ENCODE measurements around the gene SLC22A12.

DNA sequence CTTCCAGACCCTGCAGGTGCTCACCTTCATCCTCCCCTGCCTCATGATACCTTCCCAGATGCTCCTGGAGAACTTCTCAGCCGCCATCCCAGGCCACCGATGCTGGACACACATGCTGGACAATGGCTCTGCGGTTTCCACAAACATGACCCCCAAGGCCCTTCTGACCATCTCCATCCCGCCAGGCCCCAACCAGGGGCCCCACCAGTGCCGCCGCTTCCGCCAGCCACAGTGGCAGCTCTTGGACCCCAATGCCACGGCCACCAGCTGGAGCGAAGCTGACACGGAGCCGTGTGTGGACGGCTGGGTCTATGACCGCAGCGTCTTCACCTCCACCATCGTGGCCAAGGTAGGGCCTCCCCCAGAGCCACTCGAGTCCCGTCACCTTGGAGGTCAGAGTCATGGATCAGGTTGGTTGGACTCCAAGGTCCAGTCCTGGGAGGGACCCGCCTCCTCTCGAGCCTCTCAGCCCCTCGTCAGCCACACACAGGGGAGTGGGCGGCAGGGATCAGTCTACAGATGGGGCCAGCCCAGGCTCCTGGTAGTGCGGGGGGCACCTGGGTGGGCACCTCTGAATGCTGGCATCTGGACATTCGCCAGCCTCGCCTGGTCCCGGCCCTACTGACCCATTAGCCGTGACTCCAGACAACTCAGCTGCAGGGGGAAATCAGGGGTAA is 34.8 kb upstream of the SLC22A12 start:
- TF ChIP-seq, protein P1, sequence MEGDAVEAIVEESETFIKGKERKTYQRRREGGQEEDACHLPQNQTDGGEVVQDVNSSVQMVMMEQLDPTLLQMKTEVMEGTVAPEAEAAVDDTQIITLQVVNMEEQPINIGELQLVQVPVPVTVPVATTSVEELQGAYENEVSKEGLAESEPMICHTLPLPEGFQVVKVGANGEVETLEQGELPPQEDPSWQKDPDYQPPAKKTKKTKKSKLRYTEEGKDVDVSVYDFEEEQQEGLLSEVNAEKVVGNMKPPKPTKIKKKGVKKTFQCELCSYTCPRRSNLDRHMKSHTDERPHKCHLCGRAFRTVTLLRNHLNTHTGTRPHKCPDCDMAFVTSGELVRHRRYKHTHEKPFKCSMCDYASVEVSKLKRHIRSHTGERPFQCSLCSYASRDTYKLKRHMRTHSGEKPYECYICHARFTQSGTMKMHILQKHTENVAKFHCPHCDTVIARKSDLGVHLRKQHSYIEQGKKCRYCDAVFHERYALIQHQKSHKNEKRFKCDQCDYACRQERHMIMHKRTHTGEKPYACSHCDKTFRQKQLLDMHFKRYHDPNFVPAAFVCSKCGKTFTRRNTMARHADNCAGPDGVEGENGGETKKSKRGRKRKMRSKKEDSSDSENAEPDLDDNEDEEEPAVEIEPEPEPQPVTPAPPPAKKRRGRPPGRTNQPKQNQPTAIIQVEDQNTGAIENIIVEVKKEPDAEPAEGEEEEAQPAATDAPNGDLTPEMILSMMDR (IDR thresholded peaks at IDR 0.05) = no peak
- TF ChIP-seq EP300 (IDR thresholded peaks at IDR 0.05; ENCODE audit: low read depth) = no peak
- no peak for TF ChIP-seq POLR2AphosphoS5 (IDR thresholded peaks at IDR 0.05)
- TF ChIP-seq POLR2A (IDR thresholded peaks at IDR 0.05) = no peak

Data from transverse colon (tissue), 4 donors.